SK-N-MC (cell line): ENCODE results near the gene RNF113A.

ENCODE experiments used
- EZH2 ChIP-seq: fragments of 200-600 bp; sonication (generic); IDR thresholded peaks from one replicate; pipeline ENCODE4 v1.6.1; 2017; ENCODE audit warnings: antibody characterized with exemption
- FOXP2 ChIP-seq: optimal IDR thresholded peaks from 2 replicates; pipeline ENCODE3; 2011; ENCODE audit warnings: mild to moderate bottlenecking, moderate library complexity; ENCODE audit not compliant: insufficient read depth; ENCODE audit errors: extremely low read length, control extremely low read depth
- POLR2AphosphoS5 ChIP-seq: IDR thresholded peaks from 2 replicates; pipeline ENCODE4 v1.6.1; 2012; ENCODE audit warnings: mild to moderate bottlenecking, low read depth, low read length, borderline replicate concordance

DNA sequence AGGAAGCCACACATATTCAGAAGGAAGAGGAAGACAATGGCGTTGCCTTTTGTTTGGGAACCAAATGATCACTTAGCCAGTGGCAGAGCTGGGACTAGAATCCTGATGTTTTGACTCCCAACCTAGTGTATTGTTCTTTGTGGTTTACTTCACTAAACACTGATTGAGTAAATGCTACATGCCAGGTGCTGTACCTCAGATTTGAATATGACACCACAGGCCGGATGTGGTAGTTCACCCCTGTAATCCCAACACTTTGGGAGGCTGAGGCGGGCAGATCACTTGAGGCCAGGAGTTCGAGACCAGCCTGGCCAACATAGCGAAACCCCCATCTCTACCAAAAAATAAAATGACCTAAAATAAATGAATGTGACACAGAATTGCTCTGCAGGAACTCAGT is 8.5 kb upstream of the RNF113A start:
- TF ChIP-seq EZH2 (no peak), POLR2AphosphoS5 (no peak), FOXP2 (no peak)
